ENCODE data around the gene MINDY4. TPM values are rescaled to one million over a fixed set of nuclear protein-coding genes. Genes with fewer than 3 reads are reported as not detected.

The MINDY4 gene
- polyA plus RNA-seq, 2 donors = 1.3 to 1.4 TPM

DNA sequence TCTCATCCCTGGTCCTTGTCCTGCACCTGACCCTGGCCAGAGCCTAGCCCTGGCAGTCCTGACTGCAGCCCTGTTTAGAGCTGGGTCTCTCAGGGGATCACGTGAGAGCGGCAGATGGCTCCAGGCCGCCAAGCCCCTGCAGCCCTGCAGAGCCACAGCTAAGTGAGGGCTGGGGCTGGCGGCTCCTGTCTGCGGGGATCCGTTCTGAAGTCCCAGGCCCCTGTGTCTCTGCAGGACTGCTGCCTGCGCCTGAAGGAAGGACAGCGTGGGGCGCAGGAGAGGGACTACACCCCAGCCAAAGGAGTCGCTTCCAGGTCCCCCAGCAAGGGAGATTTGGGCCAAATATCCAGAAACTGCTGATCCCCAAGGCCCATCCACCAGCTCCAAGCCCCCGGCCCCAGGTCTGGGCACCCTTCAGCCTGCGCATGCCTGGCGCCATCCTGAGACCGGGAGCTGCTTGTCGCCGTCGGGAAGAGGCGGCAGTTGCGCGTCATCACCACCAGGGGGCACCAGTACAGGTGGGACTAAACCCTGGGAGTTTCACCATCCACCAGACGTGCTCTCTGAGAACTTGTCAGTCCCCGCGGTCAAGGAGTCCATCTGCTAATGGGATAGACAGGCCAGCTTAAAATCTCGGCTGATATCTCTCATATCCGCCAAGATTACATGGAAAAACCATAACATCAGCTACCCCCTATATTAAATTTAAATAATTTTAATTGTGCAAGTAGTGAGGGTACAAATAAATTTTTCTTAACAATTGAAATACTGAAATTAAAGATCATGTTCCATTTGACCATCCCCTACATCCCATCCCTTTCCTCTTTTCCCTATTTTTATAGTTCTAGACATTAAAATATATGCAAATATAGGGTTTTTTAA lies 167.5 kb downstream of the MINDY4 start:
- H3K4me3 ChIP-seq (ENCODE audit: low read depth in 1 of 2, low read length in 2 of 2) = no peak overlapping the region
- no peaks in the 10 kb centered on the region for H3K27me3 ChIP-seq (ENCODE audit: control insufficient read depth in 1 of 2, insufficient read depth in 2 of 2, low read length in 2 of 2)
- H3K9me3 ChIP-seq (ENCODE audit: control insufficient read depth in 2 of 2, insufficient read depth in 1 of 2, low read depth in 1 of 2, low read length in 1 of 2) = no peaks in the 10 kb centered on the region
- no peaks in the 10 kb centered on the region for H3K4me1 ChIP-seq (ENCODE audit: control insufficient read depth in 2 of 2, insufficient read depth in 2 of 2, low read length in 1 of 2)
- no peak overlapping the region for H3K27ac ChIP-seq (ENCODE audit: low read depth in 2 of 2, low read length in 1 of 2)
- WGBS, 2 donors = 19 to 23% methylated on average over 24 to 25 of the region's 25 CpGs
- H3K36me3 ChIP-seq (ENCODE audit: control insufficient read depth in 2 of 2, insufficient read depth in 2 of 2, low read length in 1 of 2) = no peaks in the 10 kb centered on the region

- Histone ChIP-seq H3K4me1 (ENCODE audit: control insufficient read depth in 2 of 2, insufficient read depth in 2 of 2, low read length in 1 of 2) (no peaks in the 10 kb centered on the region), H3K36me3 (ENCODE audit: control insufficient read depth in 2 of 2, insufficient read depth in 2 of 2, low read length in 1 of 2) (no peaks in the 10 kb centered on the region), H3K4me3 (ENCODE audit: low read depth in 1 of 2, low read length in 2 of 2) (no peak overlapping the region), H3K27ac (ENCODE audit: low read depth in 2 of 2, low read length in 1 of 2) (no peak overlapping the region), H3K27me3 (ENCODE audit: control insufficient read depth in 1 of 2, insufficient read depth in 2 of 2, low read length in 2 of 2) (no peaks in the 10 kb centered on the region), H3K9me3 (ENCODE audit: control insufficient read depth in 2 of 2, insufficient read depth in 1 of 2, low read depth in 1 of 2, low read length in 1 of 2) (no peaks in the 10 kb centered on the region)
- WGBS, 2 donors = 45 to 46% methylated on average over 8 of the region's 8 CpGs
Measured at GRCh38 chr7:30941582-30942323, 170.5 kb downstream of the MINDY4 start.

Other genes with a start within 250 kb of the MINDY4 start
- 100 to 1,000 TPM in 1 of 2 donors, 10 to 100 TPM in 1; 68.0 to 124 TPM for gene GARS1, start 176.5 kb upstream of the MINDY4 start, polyA plus RNA-seq
- under 1 TPM; 0.04 to 0.06 TPM for gene CRHR2, start 89.0 kb upstream of the MINDY4 start, polyA plus RNA-seq
- gene INMT, start 19.3 kb upstream of the MINDY4 start, polyA plus RNA-seq = 1 to 10 TPM; 2.4 to 4.5 TPM
- 10 to 100 TPM; 28.9 to 49.8 TPM for gene AQP1, start 140.4 kb downstream of the MINDY4 start, polyA plus RNA-seq
- not detected for gene GHRHR, start 192.5 kb downstream of the MINDY4 start, polyA plus RNA-seq

Data from esophagus (tissue), 2 donors.